Right cardiac atrium (tissue), 5 donors: ENCODE measurements around the gene PTCH1. TPM values are rescaled to one million over a fixed set of nuclear protein-coding genes. Genes with fewer than 3 reads are reported as not detected.

Source experiments
- ATAC-seq, 2 donors: fragments of 200-7000 bp; cut with Tn5 transposase; one replicate each; pipeline versions ENCODE4 v1.8.0 to v1.9.1; 2020; ENCODE audit warnings: moderate library complexity in 2 of 2, mild to moderate bottlenecking in 1 of 2
- DNase-seq, 3 donors: peaks; one replicate each; pipeline ENCODE4 v3.0.0-alpha.2; 2020
- H3K27ac ChIP-seq: one replicate; pipeline ENCODE4 v1.5.1; 2013; ENCODE audit warnings: mild to moderate bottlenecking, low read length, control low read depth, moderate library complexity
- H3K27me3 ChIP-seq: one replicate; pipeline ENCODE4 v1.6.1; 2013; ENCODE audit not compliant: control insufficient read depth, insufficient read depth
- H3K4me1 ChIP-seq: one replicate; pipeline ENCODE4 v1.6.1; 2013; ENCODE audit warnings: low read length; ENCODE audit not compliant: control insufficient read depth, insufficient read depth
- H3K4me3 ChIP-seq: one replicate; pipeline ENCODE4 v1.5.1; 2013; ENCODE audit warnings: low read length, control low read depth
- H3K9me3 ChIP-seq: one replicate; pipeline ENCODE4 v1.6.1; 2013; ENCODE audit warnings: low read length; ENCODE audit not compliant: control insufficient read depth
- WGBS: extraction: QIAGEN DNeasy Blood & Tissue Kit; methylation state at CpG from one replicate; pipeline ENCODE4 v1.1.7; 2013; 5-methylcytosine and 5-hydroxymethylcytosine counted together
- intact Hi-C, 4 donors: fragments of 100-400 bp; cut with DNase I; formaldehyde crosslinking; loops; one replicate each; pipeline versions ENCODE4 v1.11.0 to v1.14.0; 2022 to 2023
- polyA plus RNA-seq: library from polyadenylated mRNA; stranded (reverse); fragments of 200-250 nt; gene quantifications from one replicate; pipeline ENCODE4 v1.2.3, GENCODE V29; 2013
- total RNA-seq, 4 donors: library from RNA; stranded (reverse); fragmentation: NEBNext Ultra II Directional; extraction: Animal tissue kit (Norgen Biotek cat#: 25700); gene quantifications; one replicate each; pipeline ENCODE4 v1.2.1, GENCODE V29; 2021
- donor health status: healthy with polysubstance abuse.
- donor health status: DM: no; HTN: yes; CAD: no.
- donor health status: DM: no; HTN: no; CAD: no.
- donor health status: DM: no; HTN: yes; CAD: no; lungs with severe emphysema.
- donor health status: DM: yes; HTN: yes; CAD: no.

PTCH1 gene
- total and polyA plus RNA-seq, 5 donors = 3.5 to 11.1 (median 8.6) TPM

- 28% methylated on average over 30 of the region's 30 CpGs for WGBS
- Histone ChIP-seq H3K4me1 (no peaks in the 10 kb centered on the region), H3K27me3 (no peaks in the 10 kb centered on the region), H3K9me3 (no peaks in the 10 kb centered on the region), H3K4me3 (peak overlapping the region; percentile 94), H3K27ac (peak overlapping the region; percentile 25)
- no peak for ATAC-seq
- intact Hi-C loops = loop anchor here in 1 of 4 donors (5.0 kb wide), 1 partner anchor 195 kb away; the partner anchor contains the start of gene FANCC
- DNase-seq = peak in 1 of 3 donors; percentile 73
Measured at GRCh38 chr9:95511952-95512708, 4.6 kb downstream of the PTCH1 start.

GRCh38 chr9:95511616-95511931 is 5.2 kb downstream of the PTCH1 start:
- no peak for ATAC-seq
- H3K4me1 ChIP-seq = no peaks in the 10 kb centered on the region

GRCh38 chr9:95510709-95511615 is 5.8 kb downstream of the PTCH1 start:
- no peaks in the 10 kb centered on the region for H3K4me1 ChIP-seq
- WGBS = under 1% methylated on average over 102 of the region's 102 CpGs
- H3K27ac ChIP-seq = peak overlapping the region; percentile 97
- intact Hi-C loops = loop anchor here in 1 of 4 donors (5.0 kb wide), 1 partner anchor 194 kb away; the partner anchor contains the start of gene FANCC
- peak overlapping the region; percentile 94 for H3K4me3 ChIP-seq
- H3K9me3 ChIP-seq = no peaks in the 10 kb centered on the region
- H3K27me3 ChIP-seq = no peaks in the 10 kb centered on the region
- DNase-seq (peak; percentile 90 to 96 (median 96)), ATAC-seq (peak; percentile 85 to 86)

More at GRCh38 chr9:95511616-95511931, 5.2 kb downstream of the PTCH1 start:
- WGBS = 2% methylated on average over 6 of the region's 6 CpGs
- no peaks in the 10 kb centered on the region for H3K9me3 ChIP-seq
- H3K27ac ChIP-seq = peak overlapping the region; percentile 97
- peak overlapping the region; percentile 94 for H3K4me3 ChIP-seq
- no peak for DNase-seq
- intact Hi-C loops = loop anchor here in 1 of 4 donors (5.0 kb wide), 1 partner anchor 194 kb away; the partner anchor contains the start of gene FANCC
- no peaks in the 10 kb centered on the region for H3K27me3 ChIP-seq

DNA sequence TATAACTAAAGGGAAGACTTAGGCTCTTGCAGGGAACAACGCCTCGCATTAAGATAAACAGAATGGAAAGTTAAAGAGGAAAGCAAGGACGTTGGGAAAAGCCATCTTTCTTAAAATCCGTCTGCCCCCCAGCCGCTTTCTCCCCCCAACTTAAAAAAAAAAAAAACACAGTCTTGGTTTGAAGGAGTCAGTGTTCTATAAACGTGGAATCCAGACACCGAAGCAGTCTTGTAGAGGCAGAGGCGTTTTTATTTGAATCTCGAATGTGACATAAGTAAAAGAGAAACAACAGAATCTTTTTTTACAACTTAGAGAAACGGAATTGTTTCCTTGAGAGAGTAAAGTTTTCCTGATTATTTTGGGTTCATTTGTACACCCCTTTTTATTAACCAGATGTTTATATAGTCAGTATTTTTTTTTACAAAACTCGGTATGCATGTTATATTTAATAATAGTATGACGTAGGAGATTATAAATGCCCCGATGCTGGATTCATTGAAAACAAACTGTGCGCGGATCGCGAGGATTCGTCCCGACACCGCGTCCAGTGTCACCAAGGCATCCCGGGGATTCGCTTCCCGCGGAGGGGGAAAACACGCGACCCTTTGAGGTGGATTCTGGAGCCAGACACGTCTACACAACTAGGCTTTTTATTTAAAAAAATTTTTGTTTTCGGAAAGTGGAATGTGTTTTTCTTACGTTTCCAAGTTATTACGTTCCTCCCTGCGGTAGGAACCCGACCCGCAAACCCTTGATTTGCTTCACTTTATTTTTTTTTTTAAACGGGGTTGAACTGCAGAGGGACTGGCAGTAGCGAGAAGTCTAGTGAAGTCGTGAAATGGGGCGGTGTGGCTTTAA is 6.7 kb downstream of the PTCH1 start:
- Histone ChIP-seq H3K4me1 (no peaks in the 10 kb centered on the region), H3K4me3 (peak overlapping the region; percentile 94), H3K9me3 (no peaks in the 10 kb centered on the region), H3K27me3 (no peaks in the 10 kb centered on the region), H3K27ac (peak overlapping the region; percentile 97)
- peak in 2 of 3 donors; percentile 73 to 74 for DNase-seq
- no peak for ATAC-seq
- under 1% methylated on average over 38 of the region's 38 CpGs for WGBS
- intact Hi-C loops = loop anchor here in 1 of 4 donors (5.0 kb wide), 1 partner anchor 193 kb away; the partner anchor contains the start of gene FANCC

GRCh38 chr9:95508968-95509850 is 7.6 kb downstream of the PTCH1 start:
- Histone ChIP-seq H3K4me1 (peaks cover 4% of the 10 kb centered on the region), H3K4me3 (peak overlapping the region; percentile 94), H3K27ac (peak overlapping the region; percentile 78), H3K9me3 (no peaks in the 10 kb centered on the region), H3K27me3 (no peaks in the 10 kb centered on the region)
- DNase-seq = peak; percentile 85 to 94 (median 91)
- under 1% methylated on average over 48 of the region's 48 CpGs for WGBS
- intact Hi-C loops = no loop called here
- peak; percentile 47 to 48 for ATAC-seq

GRCh38 chr9:95508242-95508967 is 8.4 kb downstream of the PTCH1 start:
- intact Hi-C loops = no loop called here
- Histone ChIP-seq H3K27ac (peak overlapping the region; percentile 98), H3K9me3 (no peaks in the 10 kb centered on the region), H3K4me3 (peak overlapping the region; percentile 94), H3K27me3 (no peaks in the 10 kb centered on the region), H3K4me1 (peaks cover 4% of the 10 kb centered on the region)
- DNase-seq (peak in 2 of 3 donors; percentile 46 to 66), ATAC-seq (no peak)
- WGBS = under 1% methylated on average over 111 of the region's 111 CpGs

- Histone ChIP-seq H3K27ac (peak overlapping the region; percentile 98), H3K4me3 (peak overlapping the region; percentile 94), H3K4me1 (peaks cover 4% of the 10 kb centered on the region), H3K27me3 (no peaks in the 10 kb centered on the region), H3K9me3 (no peaks in the 10 kb centered on the region)
- intact Hi-C loops = no loop called here
- ATAC-seq (peak; percentile 7 to 25), DNase-seq (peak; percentile 51 to 84 (median 81))
- under 1% methylated on average over 36 of the region's 36 CpGs for WGBS
Measured at GRCh38 chr9:95507464-95508241, 9.1 kb downstream of the PTCH1 start.

GRCh38 chr9:95506678-95507463 is 9.9 kb downstream of the PTCH1 start:
- intact Hi-C loops = no loop called here
- H3K27me3 ChIP-seq = no peaks in the 10 kb centered on the region
- H3K4me3 ChIP-seq = peak overlapping the region; percentile 94
- under 1% methylated on average over 60 of the region's 60 CpGs for WGBS
- peaks cover 7% of the 10 kb centered on the region for H3K4me1 ChIP-seq
- DNase-seq (peak; percentile 49 to 81 (median 77)), ATAC-seq (peak; percentile 3 to 23)
- H3K27ac ChIP-seq = peak overlapping the region; percentile 98
- no peaks in the 10 kb centered on the region for H3K9me3 ChIP-seq
